ENCODE data around the gene MAZ.

- no peak for TF ChIP-seq POLR2A (IDR thresholded peaks at IDR 0.05; ENCODE audit: low read length)
- no peak for TF ChIP-seq GATA1 (IDR thresholded peaks at IDR 0.05; ENCODE audit: low read depth, low read length)
These were observed 20.0 kb downstream of the MAZ start for GRCh38 chr16:29826342-29826695.

Measured in erythroblast (primary cell).